Endometrial microvascular endothelial cells (primary cell): ENCODE results near the gene OR8H1. TPM values are rescaled to one million over a fixed set of nuclear protein-coding genes. Genes with fewer than 3 reads are reported as not detected.

ENCODE experiments used
- in situ Hi-C: cut with HindIII; loops from 2 replicates; pipeline ENCODE4 v1.10.0; 2017; ENCODE audit warnings: low sequenced_read_pairs, low pct_unique_long_range_greater_than_20kb; ENCODE audit errors: inconsistent ontology term
- total RNA-seq: library from RNA; depleted of rRNA; stranded (reverse); fragments of >200 nt; gene quantifications from one replicate; pipeline ENCODE4 v1.2.3, GENCODE V29; 2015; ENCODE audit errors: inconsistent ontology term

OR8H1 gene
- total RNA-seq: not detected

GRCh38 chr11:56292154-56292553, at the start of gene OR8H1:
TSS of gene OR8H1 (minus strand) at chr11:56292254. CDS start at chr11:56291062, 1,192 bp downstream.
- in situ Hi-C loops: no loop called here

GRCh38 chr11:56340289-56340688, 48.2 kb upstream of the OR8H1 start:
- in situ Hi-C loops: no loop called here

GRCh38 chr11:56333156-56333555, 41.1 kb upstream of the OR8H1 start:
- in situ Hi-C loops: no loop called here

- in situ Hi-C loops: no loop called here
Measured at GRCh38 chr11:56331861-56332491, 39.9 kb upstream of the OR8H1 start.

GRCh38 chr11:56314844-56315243, 22.8 kb upstream of the OR8H1 start, which contains the start of gene OR8K3:
TSS of gene OR8K3 (plus strand) at chr11:56315144. CDS start at chr11:56318307, 3,163 bp downstream.
- in situ Hi-C loops: no loop called here

- in situ Hi-C loops: no loop called here
Measured at GRCh38 chr11:56307836-56308235, 15.8 kb upstream of the OR8H1 start.

GRCh38 chr11:56296898-56297297, 4.8 kb upstream of the OR8H1 start:
- in situ Hi-C loops: no loop called here

- in situ Hi-C loops: no loop called here
Measured at GRCh38 chr11:56273854-56274253, 18.2 kb downstream of the OR8H1 start, which contains the start of gene OR5T1. TSS of gene OR5T1 (plus strand) at chr11:56274154. CDS start at chr11:56275639, 1,485 bp downstream.

GRCh38 chr11:56271092-56271491, 21.0 kb downstream of the OR8H1 start:
- in situ Hi-C loops: no loop called here

- in situ Hi-C loops: no loop called here
Measured at GRCh38 chr11:56251954-56252353, 40.1 kb downstream of the OR8H1 start, which contains the start of gene OR5T3. TSS of gene OR5T3 (plus strand) at chr11:56252254. CDS start at chr11:56252254, 0 bp downstream.

Other genes starting within 250 kb of the OR8H1 start
- gene OR8I2, start 198.9 kb downstream of the OR8H1 start, total RNA-seq: not detected
- not detected for gene OR8H2, start 188.6 kb downstream of the OR8H1 start, total RNA-seq
- gene OR8H3, start 169.9 kb downstream of the OR8H1 start, total RNA-seq: not detected
- gene OR8J3, start 152.1 kb downstream of the OR8H1 start, total RNA-seq: not detected
- gene OR8K5, start 131.9 kb downstream of the OR8H1 start, total RNA-seq: not detected
- gene OR5J2, start 115.6 kb downstream of the OR8H1 start, total RNA-seq: not detected
- gene OR5T2, start 58.0 kb downstream of the OR8H1 start, total RNA-seq: not detected
- not detected for gene OR5T3, start 40.0 kb downstream of the OR8H1 start, total RNA-seq
- not detected for gene OR5T1, start 18.1 kb downstream of the OR8H1 start, total RNA-seq
- gene OR8K3, start 22.9 kb upstream of the OR8H1 start, total RNA-seq: not detected
- not detected for gene OR8K1, start 53.8 kb upstream of the OR8H1 start, total RNA-seq
- not detected for gene OR8J1, start 62.0 kb upstream of the OR8H1 start, total RNA-seq
- gene OR8U1, start 83.4 kb upstream of the OR8H1 start, total RNA-seq: not detected
- not detected for gene OR5AL1, start 120.4 kb upstream of the OR8H1 start, total RNA-seq
- gene OR5M3, start 181.1 kb upstream of the OR8H1 start, total RNA-seq: not detected
- not detected for gene OR5M8, start 199.1 kb upstream of the OR8H1 start, total RNA-seq